Measurements from ENCODE around the gene C11orf16. TPM values are rescaled to one million over a fixed set of nuclear protein-coding genes. Genes with fewer than 3 reads are reported as not detected.
"Not testable (repeated sequence)": the region's sequence is repeated elsewhere in the genome, so short reads cannot be mapped to it uniquely, and the experiment has no call there.

The C11orf16 gene
- total RNA-seq, 1 donor from 2014 or later: not detected

GRCh38 chr11:8937159-8937558 lies 4.4 kb upstream of the C11orf16 start:
- H3K36me3 Mint-ChIP-seq (ENCODE audit: unreplicated experiment): no peaks in the 10 kb centered on the region
- H3K27ac Mint-ChIP-seq (ENCODE audit: unreplicated experiment): no peak overlapping the region
- peaks cover 2% of the 10 kb centered on the region for H3K27me3 Mint-ChIP-seq (ENCODE audit: unreplicated experiment)
- H3K4me3 Mint-ChIP-seq (ENCODE audit: unreplicated experiment): no peak overlapping the region
- peaks cover 1% of the 10 kb centered on the region for H3K9me3 Mint-ChIP-seq (ENCODE audit: unreplicated experiment)
- DNase-seq: no peak
- H3K4me1 Mint-ChIP-seq (ENCODE audit: low read depth, unreplicated experiment): peaks cover 2% of the 10 kb centered on the region
- TF ChIP-seq CTCF (IDR thresholded peaks at IDR 0.05; ENCODE audit: partially characterized antibody, unreplicated experiment): no peak

- not testable (repeated sequence) for H3K4me3 Mint-ChIP-seq (ENCODE audit: unreplicated experiment); H3K4me1 Mint-ChIP-seq (ENCODE audit: low read depth, unreplicated experiment); H3K9me3 Mint-ChIP-seq (ENCODE audit: unreplicated experiment)
Observed at GRCh38 chr11:8935789-8936188, 3.0 kb upstream of the C11orf16 start.

GRCh38 chr11:8934742-8935488 lies 2.2 kb upstream of the C11orf16 start:
- peaks cover 1% of the 10 kb centered on the region for H3K9me3 Mint-ChIP-seq (ENCODE audit: unreplicated experiment)
- H3K4me1 Mint-ChIP-seq (ENCODE audit: low read depth, unreplicated experiment): peaks cover 2% of the 10 kb centered on the region
- no peak for DNase-seq
- no peak overlapping the region for H3K27ac Mint-ChIP-seq (ENCODE audit: unreplicated experiment)
- H3K36me3 Mint-ChIP-seq (ENCODE audit: unreplicated experiment): no peaks in the 10 kb centered on the region
- no peak for TF ChIP-seq CTCF (IDR thresholded peaks at IDR 0.05; ENCODE audit: partially characterized antibody, unreplicated experiment)
- no peak overlapping the region for H3K4me3 Mint-ChIP-seq (ENCODE audit: unreplicated experiment)
- peaks cover 2% of the 10 kb centered on the region for H3K27me3 Mint-ChIP-seq (ENCODE audit: unreplicated experiment)

More at GRCh38 chr11:8935789-8936188, 3.0 kb upstream of the C11orf16 start:
- H3K27me3 Mint-ChIP-seq (ENCODE audit: unreplicated experiment); H3K36me3 Mint-ChIP-seq (ENCODE audit: unreplicated experiment); H3K27ac Mint-ChIP-seq (ENCODE audit: unreplicated experiment); DNase-seq: not testable (repeated sequence)

GRCh38 chr11:8933931-8934330 lies 1.2 kb upstream of the C11orf16 start:
- H3K4me1 Mint-ChIP-seq (ENCODE audit: low read depth, unreplicated experiment): peaks cover 2% of the 10 kb centered on the region
- peak; percentile 24 for DNase-seq

GRCh38 chr11:8930456-8931175 lies 2.1 kb downstream of the C11orf16 start:
- H3K27ac Mint-ChIP-seq (ENCODE audit: unreplicated experiment): no peak overlapping the region
- H3K4me1 Mint-ChIP-seq (ENCODE audit: low read depth, unreplicated experiment): peaks cover 2% of the 10 kb centered on the region
- no peak overlapping the region for H3K4me3 Mint-ChIP-seq (ENCODE audit: unreplicated experiment)
- DNase-seq: no peak
- H3K36me3 Mint-ChIP-seq (ENCODE audit: unreplicated experiment): no peaks in the 10 kb centered on the region
- no peak for TF ChIP-seq CTCF (IDR thresholded peaks at IDR 0.05; ENCODE audit: partially characterized antibody, unreplicated experiment)
- H3K27me3 Mint-ChIP-seq (ENCODE audit: unreplicated experiment): peaks cover 2% of the 10 kb centered on the region
- H3K9me3 Mint-ChIP-seq (ENCODE audit: unreplicated experiment): peaks cover 1% of the 10 kb centered on the region

More at GRCh38 chr11:8933931-8934330, 1.2 kb upstream of the C11orf16 start:
- Mint-ChIP-seq H3K36me3 (ENCODE audit: unreplicated experiment) (no peaks in the 10 kb centered on the region), H3K27me3 (ENCODE audit: unreplicated experiment) (peaks cover 2% of the 10 kb centered on the region), H3K9me3 (ENCODE audit: unreplicated experiment) (peaks cover 1% of the 10 kb centered on the region), H3K27ac (ENCODE audit: unreplicated experiment) (no peak overlapping the region), H3K4me3 (ENCODE audit: unreplicated experiment) (no peak overlapping the region)
- TF ChIP-seq CTCF (IDR thresholded peaks at IDR 0.05; ENCODE audit: partially characterized antibody, unreplicated experiment): peak; percentile 26
